Myocyte (in vitro differentiated cells): ENCODE data around the gene BOC. TPM values are rescaled to one million over a fixed set of nuclear protein-coding genes. Genes with fewer than 3 reads are reported as not detected.

Experiments used
- DNase-seq: peaks from one replicate; pipeline ENCODE4 v3.0.0-alpha.2; 2012; ENCODE audit warnings: low read depth
- total RNA-seq: library from RNA; depleted of rRNA; stranded (reverse); fragments of >200 nt; gene quantifications from 2 replicates; pipeline ENCODE4 v1.2.3, GENCODE V29; 2014

The BOC gene
- total RNA-seq, 1 donor from 2014 or later = 10.7 TPM

DNA sequence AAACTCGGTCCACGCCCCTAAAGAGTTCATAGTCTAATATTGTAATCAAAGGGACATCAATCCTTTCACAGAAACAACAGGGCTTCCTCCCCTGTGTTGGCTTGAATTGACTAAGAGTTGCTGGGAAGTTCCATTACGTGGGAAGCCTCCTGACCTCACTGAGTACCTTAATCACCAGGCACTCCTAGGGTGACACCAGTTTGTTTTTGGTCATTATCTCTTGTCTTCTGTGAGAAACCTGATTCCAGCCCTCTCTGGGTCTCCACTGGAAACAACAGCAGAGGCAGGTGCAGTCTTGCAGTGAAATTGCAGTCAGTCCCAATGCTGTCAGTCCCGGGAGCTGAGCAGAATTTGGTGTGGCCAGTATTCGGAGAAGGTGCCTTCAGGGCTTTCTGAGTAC lies 55.4 kb downstream of the BOC start:
- DNase-seq = no peak

DNA sequence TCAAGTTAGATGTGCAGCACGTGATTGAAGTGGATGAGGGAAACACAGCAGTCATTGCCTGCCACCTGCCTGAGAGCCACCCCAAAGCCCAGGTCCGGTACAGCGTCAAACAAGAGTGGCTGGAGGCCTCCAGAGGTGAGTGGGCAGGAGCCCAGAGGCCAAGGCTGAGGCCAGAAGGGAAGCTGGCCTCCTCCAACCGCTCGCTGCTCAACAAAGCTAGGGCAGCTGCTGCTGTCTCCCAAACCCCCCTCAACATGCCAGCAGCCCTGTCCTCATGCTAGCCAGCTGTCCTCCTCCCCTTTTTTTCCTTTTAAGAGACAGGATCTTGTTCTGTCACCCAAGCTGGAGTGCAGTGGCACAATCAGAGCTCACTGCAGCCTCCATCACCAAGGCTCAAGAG lies 57.0 kb downstream of the BOC start:
- DNase-seq = peak; percentile 80

DNA sequence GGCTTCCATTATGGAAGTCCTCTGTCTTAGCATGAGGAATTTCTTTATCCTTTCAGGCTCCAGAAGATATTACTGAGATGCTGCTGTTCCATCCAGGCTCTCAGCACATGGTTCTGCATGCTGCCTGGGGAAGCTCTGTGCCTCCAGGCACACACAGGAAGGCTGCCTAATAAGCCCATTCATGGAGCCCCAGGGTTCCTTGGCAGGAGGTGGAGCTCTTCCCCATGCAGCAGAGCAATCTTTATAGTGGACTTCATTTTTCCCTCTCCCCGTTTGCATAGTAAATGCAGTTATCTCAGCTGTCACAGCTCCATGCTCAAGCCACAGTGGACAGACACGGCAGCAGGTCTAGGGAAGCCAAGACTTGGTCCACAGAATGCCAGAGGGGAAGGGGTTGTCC lies 57.6 kb downstream of the BOC start:
- no peak for DNase-seq

DNA sequence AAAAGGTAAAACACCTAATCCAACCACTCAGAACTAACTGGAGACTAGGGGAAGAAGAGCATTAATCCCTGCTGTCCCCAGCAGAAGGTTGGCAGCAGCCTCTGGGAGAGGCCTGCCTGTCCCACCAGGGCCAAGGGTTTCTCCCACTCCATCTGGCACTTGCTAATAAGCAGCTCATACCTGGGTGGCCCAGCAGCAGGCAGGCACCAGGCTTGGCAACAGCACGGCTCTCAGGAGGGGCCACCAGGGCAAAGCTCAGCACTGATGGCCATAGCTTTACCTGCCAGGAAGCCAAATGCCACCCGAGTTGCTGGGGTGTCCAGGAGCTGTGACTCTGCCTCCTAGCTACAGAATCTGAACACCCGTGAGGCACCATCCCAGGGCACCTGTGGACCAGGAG lies 58.3 kb downstream of the BOC start:
- no peak for DNase-seq

DNA sequence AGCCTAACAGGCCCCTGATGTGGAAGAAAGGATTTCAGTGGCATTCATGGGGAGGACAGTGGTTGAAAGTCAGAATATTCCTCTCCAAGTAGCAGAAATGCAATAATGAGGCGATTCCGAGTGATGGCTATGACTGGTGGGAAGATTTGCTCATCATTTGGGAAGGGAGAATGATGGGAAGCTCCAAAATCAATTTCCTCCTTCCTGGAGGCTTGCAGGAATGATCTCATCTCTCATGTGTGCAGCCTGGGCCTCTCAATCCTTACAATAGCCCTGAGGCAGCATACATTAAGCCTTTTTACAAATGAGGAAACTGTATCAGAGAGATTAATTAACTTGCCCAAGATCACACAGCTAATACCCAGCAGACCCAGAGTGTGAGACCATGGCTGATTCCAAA lies 58.7 kb downstream of the BOC start:
- no peak for DNase-seq

DNA sequence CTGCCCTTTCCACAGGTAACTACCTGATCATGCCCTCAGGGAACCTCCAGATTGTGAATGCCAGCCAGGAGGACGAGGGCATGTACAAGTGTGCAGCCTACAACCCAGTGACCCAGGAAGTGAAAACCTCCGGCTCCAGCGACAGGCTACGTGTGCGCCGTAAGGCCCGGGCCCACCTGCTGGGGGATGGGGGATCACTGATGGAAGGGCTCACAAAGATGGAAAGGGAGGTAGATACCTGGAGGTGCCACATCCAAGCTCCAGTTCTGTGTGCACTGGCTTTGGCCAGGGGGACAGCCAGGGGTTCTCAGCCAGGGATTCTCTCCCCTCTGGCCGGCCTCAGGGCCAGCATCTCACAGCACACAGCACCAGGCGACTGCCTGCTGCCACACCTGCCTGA lies 59.4 kb downstream of the BOC start:
- DNase-seq = no peak

DNA sequence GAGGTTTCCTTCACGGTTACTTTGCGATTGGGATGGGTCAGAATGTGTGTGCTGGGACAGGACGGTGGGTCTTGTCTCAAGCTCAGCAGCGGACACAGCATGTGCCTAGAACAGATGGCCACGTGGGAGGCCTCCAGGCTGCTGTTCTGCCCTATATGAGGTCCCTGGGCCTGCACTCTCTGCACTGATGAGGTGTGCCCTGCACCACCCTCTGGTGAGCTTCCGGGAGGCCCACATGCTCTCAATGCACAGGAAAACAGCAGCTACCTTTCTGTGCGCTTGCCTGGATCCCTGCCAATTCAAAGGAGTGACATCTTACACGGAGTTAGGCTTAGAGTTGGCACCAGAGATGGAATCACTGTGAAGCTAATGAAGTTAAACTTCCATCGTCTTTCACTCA lies 59.8 kb downstream of the BOC start:
- no peak for DNase-seq

DNA sequence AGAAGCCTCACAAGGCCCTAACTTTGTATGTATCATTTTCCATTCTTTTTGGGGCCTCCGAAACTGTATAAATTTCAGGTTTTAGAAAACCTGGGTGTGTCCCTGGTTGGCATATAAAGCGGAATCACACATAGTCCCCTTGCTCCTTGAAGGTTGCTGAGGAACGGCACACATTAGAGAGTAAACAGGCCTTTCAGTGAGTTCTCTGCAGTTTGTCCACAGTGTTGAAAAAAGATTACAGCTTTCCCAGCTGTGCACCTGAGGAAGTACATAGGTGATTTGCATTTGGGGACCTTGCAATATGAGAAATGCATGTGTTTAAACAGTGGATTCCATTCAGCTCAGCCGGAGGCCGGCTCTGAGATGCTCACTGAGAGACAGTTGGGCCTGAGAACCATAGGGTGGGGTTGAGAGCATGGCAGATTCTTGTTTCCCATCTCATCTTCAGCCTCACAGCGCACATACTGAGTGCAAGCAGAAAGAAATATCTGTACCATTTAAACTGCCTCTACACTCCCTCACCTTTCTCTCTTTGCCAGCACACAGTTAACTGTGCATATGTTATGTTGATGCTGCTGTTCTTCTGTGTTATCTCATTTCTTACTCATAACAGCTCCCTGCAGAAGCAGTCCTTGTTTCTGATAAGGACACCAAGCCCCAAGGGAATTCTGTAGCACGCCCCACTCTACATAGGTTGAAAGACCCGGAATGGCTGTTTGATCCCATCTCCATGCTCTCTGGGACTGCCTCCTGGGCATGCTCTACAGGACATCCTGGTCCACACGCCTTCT lies 60.4 kb downstream of the BOC start:
- no peak for DNase-seq

DNA sequence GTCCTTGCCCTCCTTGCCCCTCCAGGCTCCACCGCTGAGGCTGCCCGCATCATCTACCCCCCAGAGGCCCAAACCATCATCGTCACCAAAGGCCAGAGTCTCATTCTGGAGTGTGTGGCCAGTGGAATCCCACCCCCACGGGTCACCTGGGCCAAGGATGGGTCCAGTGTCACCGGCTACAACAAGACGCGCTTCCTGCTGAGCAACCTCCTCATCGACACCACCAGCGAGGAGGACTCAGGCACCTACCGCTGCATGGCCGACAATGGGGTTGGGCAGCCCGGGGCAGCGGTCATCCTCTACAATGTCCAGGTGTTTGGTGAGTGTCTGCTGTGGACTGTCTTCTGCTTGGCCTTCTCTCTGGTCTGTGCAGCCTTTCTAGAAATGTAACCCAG lies 61.0 kb downstream of the BOC start:
- DNase-seq = no peak

DNA sequence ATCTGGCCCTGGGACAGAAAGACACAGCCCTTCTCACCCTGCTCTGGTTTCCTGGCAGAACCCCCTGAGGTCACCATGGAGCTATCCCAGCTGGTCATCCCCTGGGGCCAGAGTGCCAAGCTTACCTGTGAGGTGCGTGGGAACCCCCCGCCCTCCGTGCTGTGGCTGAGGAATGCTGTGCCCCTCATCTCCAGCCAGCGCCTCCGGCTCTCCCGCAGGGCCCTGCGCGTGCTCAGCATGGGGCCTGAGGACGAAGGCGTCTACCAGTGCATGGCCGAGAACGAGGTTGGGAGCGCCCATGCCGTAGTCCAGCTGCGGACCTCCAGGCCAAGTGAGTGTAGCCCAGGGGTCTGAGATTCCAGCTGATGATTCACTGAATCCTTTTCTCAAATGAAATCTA lies 61.7 kb downstream of the BOC start:
- DNase-seq = no peak

DNA sequence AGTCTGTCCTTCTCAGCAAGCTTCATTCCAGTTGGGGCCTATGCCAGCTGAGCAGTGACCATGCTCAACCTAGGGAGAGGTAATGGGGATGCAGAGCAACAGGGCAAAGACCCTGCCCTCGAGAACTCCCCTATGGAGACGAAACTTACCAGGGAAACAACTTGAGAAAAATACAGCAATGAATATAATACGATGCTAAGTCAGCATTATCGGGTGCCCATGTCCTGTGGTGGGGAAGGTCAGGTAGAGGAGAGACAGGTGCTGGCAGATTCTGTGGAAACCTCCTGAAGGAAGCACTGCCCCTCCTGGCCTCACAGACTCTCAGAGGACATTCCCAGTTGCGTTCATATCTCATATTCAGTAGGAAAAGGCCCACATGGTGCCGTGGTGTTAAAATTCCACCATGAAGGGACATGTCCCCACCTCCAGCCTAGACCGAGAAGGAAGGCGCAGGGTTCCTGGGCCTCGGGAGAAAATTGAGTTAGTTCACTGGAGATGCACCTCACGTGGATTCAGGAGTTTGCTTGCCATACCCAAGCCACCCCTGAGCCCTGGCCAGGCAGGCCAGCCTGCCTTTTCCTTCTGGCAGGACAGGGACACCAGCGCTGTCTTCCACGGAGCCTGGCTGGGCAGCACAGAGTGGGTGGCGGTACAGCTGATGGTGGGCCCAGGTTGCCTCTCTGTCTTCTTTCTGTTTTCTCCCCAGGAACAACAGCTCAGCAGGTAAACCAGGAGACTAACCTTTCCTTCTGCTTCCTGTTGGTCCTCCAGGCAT lies 62.4 kb downstream of the BOC start:
- DNase-seq = no peak

DNA sequence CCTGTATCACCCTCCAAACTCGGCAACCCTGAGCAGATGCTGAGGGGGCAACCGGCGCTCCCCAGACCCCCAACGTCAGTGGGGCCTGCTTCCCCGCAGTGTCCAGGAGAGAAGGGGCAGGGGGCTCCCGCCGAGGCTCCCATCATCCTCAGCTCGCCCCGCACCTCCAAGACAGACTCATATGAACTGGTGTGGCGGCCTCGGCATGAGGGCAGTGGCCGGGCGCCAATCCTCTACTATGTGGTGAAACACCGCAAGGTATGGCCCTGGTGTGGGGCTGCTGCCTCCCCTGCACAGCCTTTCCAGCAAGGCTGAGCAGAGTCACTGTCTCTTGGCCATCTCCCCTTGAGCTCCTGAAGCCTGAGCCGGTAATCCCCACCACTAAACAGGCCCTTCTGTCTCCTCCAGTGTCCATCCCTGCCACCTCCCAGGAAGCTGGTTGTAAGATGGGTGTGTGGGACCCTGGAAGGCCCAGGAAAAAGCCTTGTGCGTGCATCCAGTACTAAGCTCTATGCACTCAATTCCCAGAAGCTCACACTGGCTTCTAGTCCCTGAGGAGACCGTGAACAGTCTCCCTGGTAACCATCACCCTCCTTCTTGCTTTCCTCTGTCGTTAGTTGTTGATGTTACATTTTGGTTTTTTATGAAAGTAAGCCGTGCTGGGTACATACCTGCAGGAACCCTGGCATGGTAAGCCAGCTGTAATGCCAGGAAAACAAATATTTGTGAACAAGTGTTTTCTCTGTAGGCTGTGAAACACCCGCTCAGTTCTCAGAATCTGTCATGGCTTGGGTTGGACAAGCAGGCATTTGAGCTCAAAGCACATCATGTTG lies 63.3 kb downstream of the BOC start:
- no peak for DNase-seq

DNA sequence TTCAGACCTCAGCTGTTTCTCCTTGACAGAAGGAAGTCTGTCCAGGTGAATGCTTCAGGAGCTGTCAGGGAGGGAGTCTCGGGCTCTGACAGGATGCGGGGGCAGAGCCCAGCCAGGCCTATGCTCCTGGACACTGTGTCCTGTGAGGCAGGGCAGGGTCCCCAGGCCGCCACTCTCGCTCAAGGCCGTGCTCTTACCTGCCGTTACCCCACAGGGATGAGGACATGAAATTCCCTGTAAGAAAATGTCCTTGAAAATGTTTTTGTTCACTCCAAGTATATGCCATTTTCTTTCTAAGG lies 63.9 kb downstream of the BOC start:
- DNase-seq = no peak

DNA sequence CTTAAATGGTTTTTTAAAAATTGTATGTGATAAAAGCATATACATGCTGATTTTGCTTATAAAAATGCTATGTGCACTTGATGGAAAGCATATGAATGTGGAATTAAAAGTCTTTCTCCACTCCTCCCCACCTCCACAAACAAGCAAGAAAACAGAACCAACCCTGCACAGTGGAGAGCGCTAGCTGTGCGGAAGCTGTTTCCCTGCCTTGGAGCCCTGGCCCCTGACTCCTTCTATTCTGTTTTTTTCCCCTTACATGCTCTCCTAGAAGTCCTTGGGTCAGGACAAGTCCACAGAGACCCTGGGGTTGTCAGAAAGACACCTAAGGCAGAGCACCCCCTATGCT lies 64.2 kb downstream of the BOC start:
- no peak for DNase-seq

DNA sequence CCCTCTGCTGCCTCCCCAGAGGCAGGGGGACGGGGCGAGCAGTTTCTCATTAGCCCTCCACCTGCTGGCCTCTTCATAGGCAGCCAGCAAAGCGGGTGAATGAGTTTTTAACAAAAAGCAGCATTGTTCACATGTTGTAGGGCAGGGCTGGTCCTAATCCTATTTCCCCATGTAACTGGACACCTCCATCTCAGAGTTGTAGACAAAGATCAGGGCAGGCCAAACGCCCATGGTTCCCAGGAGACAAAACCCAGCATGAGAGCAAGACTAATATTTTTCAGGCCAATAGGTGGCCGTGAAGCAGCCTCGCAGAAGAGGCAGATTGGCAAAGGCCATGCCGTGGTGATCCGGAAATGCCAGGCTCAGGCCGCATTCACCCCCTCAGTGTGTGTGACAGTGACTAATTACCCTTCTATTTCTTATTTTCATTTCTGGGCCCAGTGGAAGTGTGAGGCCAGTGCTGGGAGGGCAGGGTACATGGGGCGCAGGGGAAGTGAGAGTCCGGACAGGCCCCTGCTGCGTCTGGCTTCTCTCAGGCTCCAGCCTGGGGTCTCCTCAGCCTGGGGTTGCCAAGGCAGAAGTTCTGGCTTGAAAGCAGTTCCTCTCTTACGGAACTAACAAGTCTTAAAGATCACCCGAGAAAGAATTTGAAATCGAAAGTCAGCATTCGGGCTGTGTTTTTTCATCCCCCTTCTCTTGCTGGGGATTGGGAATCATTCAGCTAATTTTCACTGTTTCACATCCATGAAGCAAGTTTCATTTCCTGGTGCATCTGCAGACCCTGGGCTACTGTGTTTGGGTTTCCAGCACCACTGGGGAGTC lies 64.8 kb downstream of the BOC start:
- peak; percentile 92 for DNase-seq

DNA sequence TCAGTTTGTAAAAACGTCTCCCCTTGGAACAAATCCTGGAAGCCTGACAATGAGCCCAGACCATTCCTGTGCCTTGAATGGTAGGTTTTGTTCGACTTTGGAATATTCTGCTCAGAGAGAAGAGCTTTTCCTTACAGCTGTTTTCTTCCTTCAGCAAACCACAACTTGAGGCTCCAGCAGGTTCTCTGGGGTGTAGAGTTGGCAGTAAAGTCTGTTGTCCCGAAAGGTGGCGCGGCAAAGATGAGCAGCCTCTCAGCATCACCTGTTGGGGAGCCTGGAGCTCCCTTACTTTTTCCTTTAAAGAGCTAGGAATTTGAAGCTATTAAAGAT lies 65.4 kb downstream of the BOC start:
- peak; percentile 64 for DNase-seq

DNA sequence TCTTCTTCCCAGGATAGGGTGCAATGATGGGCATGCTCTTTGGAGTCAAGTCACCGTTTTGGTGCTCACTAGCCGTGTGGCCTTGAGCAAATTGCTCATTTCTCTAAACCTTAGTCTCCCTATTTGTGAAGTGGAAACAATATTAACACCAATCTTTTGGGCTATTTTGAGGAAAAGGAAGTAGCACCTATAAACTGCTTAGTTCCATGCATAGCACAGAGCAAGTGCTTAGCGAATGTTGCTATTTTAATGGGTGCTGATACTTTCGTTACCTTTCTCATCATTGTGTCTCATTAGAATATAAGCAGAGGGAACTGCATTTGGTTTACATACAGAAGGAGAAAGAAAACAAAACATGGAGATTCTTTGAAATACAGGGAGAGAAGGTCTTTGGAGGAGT lies 66.1 kb downstream of the BOC start:
- no peak for DNase-seq

DNA sequence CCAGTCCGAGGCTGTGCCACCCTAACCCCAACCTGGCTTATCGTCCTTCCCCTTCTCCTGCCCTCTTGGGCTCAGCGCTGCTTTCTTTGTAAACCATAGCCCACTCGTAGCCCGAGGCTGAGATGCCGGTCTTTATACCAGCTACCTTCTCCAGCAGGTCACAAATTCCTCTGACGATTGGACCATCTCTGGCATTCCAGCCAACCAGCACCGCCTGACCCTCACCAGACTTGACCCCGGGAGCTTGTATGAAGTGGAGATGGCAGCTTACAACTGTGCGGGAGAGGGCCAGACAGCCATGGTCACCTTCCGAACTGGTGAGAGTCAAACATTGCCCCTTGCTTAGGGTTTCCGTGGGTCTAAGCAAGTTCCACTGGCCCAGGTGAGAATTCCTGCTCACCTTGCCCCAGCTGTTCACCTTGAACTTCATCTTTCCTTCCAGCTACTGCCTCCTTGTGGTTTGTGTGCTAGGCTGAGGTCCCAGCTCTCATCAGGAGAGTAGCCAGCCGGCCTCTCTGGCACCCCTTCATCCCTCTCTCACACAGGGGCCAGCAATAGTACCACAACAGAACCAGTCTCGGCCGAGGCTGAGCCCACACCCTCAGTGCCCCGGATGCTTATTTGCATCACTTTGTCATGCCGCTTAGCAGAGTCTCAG lies 66.7 kb downstream of the BOC start:
- DNase-seq = no peak

DNA sequence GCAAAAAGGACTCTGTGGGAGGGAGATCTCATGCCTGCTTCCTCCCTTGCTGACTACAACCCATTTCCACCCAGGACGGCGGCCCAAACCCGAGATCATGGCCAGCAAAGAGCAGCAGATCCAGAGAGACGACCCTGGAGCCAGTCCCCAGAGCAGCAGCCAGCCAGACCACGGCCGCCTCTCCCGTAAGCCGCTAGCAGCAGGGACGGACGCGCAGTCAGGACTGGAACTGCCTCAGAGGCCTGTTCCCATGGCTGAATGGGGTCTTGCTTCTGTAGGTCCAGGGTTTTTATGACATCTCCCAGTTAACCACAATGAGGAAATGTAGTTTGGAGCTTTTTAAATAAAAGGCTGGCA lies 67.2 kb downstream of the BOC start:
- DNase-seq = no peak

DNA sequence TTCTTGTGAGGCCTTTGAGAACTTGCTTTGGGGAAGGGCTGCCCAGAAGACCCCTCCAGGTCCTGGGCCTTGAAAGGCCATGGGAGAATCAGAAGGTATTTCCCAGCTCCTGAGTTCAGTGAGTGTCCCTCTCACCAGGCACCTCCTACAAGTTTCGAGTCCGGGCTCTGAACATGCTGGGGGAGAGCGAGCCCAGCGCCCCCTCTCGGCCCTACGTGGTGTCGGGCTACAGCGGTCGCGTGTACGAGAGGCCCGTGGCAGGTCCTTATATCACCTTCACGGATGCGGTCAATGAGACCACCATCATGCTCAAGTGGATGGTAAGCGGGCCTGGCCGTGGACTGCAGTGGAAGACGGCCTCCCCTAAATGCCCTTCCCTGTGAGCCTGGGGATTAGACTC lies 68.3 kb downstream of the BOC start:
- no peak for DNase-seq

DNA sequence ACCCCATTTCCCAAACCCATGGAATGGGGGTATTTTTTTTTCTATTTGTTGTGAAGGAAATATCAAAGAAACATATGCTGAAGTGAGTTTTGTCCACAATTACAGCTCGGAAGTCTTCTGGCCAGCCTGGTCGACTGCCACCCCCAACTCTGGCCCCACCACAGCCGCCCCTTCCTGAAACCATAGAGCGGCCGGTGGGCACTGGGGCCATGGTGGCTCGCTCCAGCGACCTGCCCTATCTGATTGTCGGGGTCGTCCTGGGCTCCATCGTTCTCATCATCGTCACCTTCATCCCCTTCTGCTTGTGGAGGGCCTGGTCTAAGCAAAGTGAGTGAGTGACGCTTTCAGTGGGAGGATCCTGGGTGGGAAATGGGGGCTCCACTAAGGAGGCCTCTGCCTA lies 71.9 kb downstream of the BOC start:
- no peak for DNase-seq
